Measurements from ENCODE around the gene TLL1.

DNA sequence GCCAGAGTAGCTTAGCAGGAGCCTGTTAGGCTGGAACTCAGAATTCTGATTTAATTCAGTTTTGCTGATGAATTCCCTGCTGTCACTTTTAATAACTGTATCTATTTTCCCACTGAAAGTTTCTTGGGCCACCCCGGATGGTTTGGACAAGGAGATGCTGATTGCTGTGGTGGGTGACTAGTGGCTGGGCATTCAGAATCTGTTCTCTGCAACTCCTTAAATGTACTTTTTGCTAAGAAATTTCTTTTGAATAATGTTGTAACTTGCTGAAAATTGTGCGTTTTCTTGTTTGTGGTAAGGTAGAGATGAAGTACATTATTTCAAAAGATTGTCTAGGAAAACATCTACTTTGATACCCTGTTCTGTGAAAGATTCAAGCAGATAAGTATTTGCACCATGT lies 2.4 kb downstream of the TLL1 start:
- TF ChIP-seq, protein P1, sequence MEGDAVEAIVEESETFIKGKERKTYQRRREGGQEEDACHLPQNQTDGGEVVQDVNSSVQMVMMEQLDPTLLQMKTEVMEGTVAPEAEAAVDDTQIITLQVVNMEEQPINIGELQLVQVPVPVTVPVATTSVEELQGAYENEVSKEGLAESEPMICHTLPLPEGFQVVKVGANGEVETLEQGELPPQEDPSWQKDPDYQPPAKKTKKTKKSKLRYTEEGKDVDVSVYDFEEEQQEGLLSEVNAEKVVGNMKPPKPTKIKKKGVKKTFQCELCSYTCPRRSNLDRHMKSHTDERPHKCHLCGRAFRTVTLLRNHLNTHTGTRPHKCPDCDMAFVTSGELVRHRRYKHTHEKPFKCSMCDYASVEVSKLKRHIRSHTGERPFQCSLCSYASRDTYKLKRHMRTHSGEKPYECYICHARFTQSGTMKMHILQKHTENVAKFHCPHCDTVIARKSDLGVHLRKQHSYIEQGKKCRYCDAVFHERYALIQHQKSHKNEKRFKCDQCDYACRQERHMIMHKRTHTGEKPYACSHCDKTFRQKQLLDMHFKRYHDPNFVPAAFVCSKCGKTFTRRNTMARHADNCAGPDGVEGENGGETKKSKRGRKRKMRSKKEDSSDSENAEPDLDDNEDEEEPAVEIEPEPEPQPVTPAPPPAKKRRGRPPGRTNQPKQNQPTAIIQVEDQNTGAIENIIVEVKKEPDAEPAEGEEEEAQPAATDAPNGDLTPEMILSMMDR (IDR thresholded peaks at IDR 0.05; ENCODE audit: low read depth, low read length) = no peak
- TF ChIP-seq, protein P2, sequence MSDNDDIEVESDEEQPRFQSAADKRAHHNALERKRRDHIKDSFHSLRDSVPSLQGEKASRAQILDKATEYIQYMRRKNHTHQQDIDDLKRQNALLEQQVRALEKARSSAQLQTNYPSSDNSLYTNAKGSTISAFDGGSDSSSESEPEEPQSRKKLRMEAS (IDR thresholded peaks at IDR 0.05; ENCODE audit: low read depth, low read length) = no peak
- no peak for TF ChIP-seq POLR2A (IDR thresholded peaks at IDR 0.05; ENCODE audit: extremely low read depth, insufficient read length)
